AG04450 (cell line): ENCODE results near the gene TMPRSS15. TPM values are rescaled to one million over a fixed set of nuclear protein-coding genes. Genes with fewer than 3 reads are reported as not detected.

Source experiments
- CTCF ChIA-PET: fragments of 300-600, 350-600 bp; formaldehyde crosslinking; extraction: SDS; loops from one replicate; lab custom pipeline; 2022; ENCODE audit warnings: antibody characterized with exemption, inconsistent platforms; lab: Charles Lee
- POLR2A ChIA-PET: fragments of 350-600 bp; formaldehyde crosslinking; extraction: SDS; loops from one replicate; lab custom pipeline; 2021; ENCODE audit warnings: antibody characterized with exemption, inconsistent platforms; lab: Yijun Ruan, JAX
- DNase-seq: peaks from one replicate; pipeline ENCODE4 v3.0.0-alpha.2; 2011; ENCODE audit warnings: low read depth, low spot score
- H3K27ac ChIP-seq: one replicate; pipeline ENCODE4 v1.5.1; 2012; ENCODE audit warnings: low read depth, low read length, control low read depth
- H3K27me3 ChIP-seq: one replicate; pipeline ENCODE4 v1.6.0; 2012; ENCODE audit warnings: low read length; ENCODE audit not compliant: control insufficient read depth, insufficient read depth
- H3K4me3 ChIP-seq: 2 replicates; pipeline ENCODE4 v1.5.1; 2011; ENCODE audit warnings: mild to moderate bottlenecking, low read depth, low read length, control low read depth
- H3K9me3 ChIP-seq: 2 replicates; pipeline ENCODE4 v1.5.1; 2012; ENCODE audit warnings: low read length; ENCODE audit not compliant: control insufficient read depth, insufficient read depth
- polyA plus RNA-seq: library from polyadenylated mRNA; depleted of rRNA; stranded (reverse); fragments of >200 nt; gene quantifications from 2 replicates; pipeline ENCODE4 v1.2.3, GENCODE V29; 2011
- TF ChIP-seq, protein P1 (sequence below): IDR thresholded peaks from 2 replicates; pipeline ENCODE4 v1.5.1; 2011; ENCODE audit warnings: low read depth, low read length, control low read depth, inconsistent platforms

Gene TMPRSS15
- polyA plus RNA-seq, 1 experiment = not detected

DNA sequence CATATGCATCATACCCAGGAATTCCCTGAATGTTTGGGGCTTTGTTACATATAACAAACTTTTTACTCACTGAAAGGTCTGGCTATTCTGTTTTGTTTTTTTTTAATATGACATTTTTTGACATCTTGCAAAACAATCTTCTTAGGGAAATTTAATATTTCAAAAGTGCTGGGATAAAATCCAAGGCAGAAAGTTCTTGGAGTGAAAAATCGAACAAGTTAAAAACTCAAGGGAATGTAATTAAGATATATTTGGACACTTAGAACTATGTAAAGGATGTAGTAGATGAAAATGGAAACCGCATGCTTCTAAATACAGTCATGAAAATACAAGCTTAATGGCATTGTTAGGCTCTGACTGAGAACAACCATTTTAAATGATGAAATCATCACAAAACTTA is 150.4 kb downstream of the TMPRSS15 start:
- Histone ChIP-seq H3K27me3 (no peaks in the 10 kb centered on the region), H3K27ac (no peak overlapping the region), H3K4me3 (no peak overlapping the region), H3K9me3 (peaks cover 7% of the 10 kb centered on the region; the same call in 1 of the 2 replicates)
- ChIA-PET POLR2A (no interaction called here), CTCF (no interaction called here)
- TF ChIP-seq, protein P1, sequence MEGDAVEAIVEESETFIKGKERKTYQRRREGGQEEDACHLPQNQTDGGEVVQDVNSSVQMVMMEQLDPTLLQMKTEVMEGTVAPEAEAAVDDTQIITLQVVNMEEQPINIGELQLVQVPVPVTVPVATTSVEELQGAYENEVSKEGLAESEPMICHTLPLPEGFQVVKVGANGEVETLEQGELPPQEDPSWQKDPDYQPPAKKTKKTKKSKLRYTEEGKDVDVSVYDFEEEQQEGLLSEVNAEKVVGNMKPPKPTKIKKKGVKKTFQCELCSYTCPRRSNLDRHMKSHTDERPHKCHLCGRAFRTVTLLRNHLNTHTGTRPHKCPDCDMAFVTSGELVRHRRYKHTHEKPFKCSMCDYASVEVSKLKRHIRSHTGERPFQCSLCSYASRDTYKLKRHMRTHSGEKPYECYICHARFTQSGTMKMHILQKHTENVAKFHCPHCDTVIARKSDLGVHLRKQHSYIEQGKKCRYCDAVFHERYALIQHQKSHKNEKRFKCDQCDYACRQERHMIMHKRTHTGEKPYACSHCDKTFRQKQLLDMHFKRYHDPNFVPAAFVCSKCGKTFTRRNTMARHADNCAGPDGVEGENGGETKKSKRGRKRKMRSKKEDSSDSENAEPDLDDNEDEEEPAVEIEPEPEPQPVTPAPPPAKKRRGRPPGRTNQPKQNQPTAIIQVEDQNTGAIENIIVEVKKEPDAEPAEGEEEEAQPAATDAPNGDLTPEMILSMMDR = no peak
- DNase-seq = no peak

DNA sequence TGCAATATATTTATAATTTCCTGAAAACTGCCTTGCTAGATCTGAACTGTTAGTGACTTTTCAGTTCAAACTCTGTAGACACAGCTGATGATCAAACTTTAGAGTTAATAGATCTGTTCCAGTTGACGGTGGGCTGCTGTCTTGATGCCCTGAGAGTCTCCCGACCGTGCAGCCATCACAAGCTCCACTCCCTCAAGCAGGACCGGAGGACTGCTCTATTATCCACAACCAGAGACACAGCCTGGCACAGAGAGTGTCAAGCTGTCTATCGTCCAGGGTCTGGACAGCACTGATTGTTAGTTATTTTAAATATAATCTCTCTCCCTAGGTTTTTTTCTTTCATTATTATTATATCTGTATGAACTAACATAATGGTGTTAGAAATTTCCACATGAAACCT is 150.9 kb downstream of the TMPRSS15 start:
- no peak overlapping the region for H3K4me3 ChIP-seq
- POLR2A ChIA-PET = no interaction called here
- H3K27ac ChIP-seq = no peak overlapping the region
- CTCF ChIA-PET = no interaction called here
- peaks cover 7% of the 10 kb centered on the region; the same call in 1 of the 2 replicates for H3K9me3 ChIP-seq
- TF ChIP-seq, protein P1 = no peak
- no peaks in the 10 kb centered on the region for H3K27me3 ChIP-seq
- no peak for DNase-seq

DNA sequence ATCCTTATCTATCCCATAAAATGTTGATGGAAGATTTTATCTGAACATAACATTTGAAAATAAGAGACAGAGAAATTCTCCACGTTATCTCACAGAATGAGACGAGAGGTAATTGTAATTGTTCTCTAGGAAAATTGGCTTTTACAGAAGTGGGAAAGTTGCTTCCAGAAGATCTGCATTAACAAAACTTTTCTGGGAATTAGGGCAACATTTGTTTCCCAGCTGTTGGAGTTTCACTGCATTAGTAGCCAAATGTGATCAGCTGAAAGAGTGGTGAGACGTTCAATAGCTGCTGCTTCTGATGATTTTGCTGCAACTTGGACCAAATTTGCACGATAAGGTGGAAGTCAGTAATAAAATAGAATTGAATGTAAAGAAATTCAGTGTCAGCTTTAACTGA is 151.3 kb downstream of the TMPRSS15 start:
- H3K9me3 ChIP-seq = peaks cover 7% of the 10 kb centered on the region; the same call in 1 of the 2 replicates
- no peaks in the 10 kb centered on the region for H3K27me3 ChIP-seq
- ChIA-PET CTCF (no interaction called here), POLR2A (no interaction called here)
- H3K4me3 ChIP-seq = no peak overlapping the region
- TF ChIP-seq, protein P1 = no peak
- H3K27ac ChIP-seq = no peak overlapping the region
- DNase-seq = no peak

DNA sequence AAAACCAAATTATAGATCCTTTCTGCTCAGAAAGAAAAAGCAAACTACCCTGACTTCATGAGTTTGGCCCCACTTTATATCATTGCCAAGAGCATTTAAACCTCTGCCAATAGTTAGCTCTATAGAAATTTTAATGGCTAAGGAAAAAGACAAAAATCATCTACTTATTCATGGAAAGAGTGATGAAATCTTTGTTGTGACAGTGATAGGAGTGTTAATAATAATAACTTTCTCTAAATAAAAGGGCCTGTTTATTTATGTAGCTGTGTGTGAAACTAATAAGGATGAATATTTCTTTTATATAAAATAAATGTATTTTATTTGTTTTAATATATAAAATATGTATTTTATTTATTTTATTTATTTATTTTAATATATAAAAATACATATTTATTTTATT is 152.5 kb downstream of the TMPRSS15 start:
- Histone ChIP-seq H3K27me3 (no peaks in the 10 kb centered on the region), H3K4me3 (no peak overlapping the region), H3K27ac (no peak overlapping the region), H3K9me3 (no peaks in the 10 kb centered on the region; the same call in 1 of the 2 replicates)
- TF ChIP-seq, protein P1 = no peak
- DNase-seq = no peak
- ChIA-PET CTCF (no interaction called here), POLR2A (no interaction called here)

DNA sequence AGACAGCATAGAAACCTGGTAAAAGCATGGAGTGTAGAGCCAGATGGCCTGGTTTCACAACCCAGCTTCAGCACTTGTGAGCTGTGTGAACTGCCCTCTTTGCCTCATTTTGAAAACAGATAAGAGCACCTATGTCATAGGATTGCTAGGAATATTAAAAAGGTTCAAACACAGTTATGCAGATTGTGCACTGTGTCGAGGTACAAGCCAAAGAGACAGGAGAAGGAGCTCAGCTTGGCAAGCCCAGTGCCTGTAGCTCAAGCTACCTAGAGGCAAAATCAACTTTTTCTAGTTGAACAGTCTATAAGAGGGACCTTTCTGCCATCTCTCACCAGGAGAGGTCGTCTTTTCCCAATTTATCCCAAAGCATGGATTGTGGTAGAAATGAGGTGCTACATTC is 153.9 kb downstream of the TMPRSS15 start:
- H3K4me3 ChIP-seq = no peak overlapping the region
- peaks cover 11% of the 10 kb centered on the region for H3K9me3 ChIP-seq
- TF ChIP-seq, protein P1 = no peak
- H3K27me3 ChIP-seq = no peaks in the 10 kb centered on the region
- ChIA-PET CTCF (no interaction called here), POLR2A (no interaction called here)
- H3K27ac ChIP-seq = no peak overlapping the region
- DNase-seq = no peak
